HG02610 (cell line): Measurements from ENCODE around the gene SLC16A12.

ENCODE experiments used
- ATAC-seq: cut with Tn5 transposase; IDR thresholded peaks from one replicate; pipeline ENCODE4 v1.9.1; 2021; ENCODE audit warnings: mild to moderate bottlenecking, moderate library complexity; ENCODE audit not compliant: unreplicated experiment

The SLC16A12 gene

DNA sequence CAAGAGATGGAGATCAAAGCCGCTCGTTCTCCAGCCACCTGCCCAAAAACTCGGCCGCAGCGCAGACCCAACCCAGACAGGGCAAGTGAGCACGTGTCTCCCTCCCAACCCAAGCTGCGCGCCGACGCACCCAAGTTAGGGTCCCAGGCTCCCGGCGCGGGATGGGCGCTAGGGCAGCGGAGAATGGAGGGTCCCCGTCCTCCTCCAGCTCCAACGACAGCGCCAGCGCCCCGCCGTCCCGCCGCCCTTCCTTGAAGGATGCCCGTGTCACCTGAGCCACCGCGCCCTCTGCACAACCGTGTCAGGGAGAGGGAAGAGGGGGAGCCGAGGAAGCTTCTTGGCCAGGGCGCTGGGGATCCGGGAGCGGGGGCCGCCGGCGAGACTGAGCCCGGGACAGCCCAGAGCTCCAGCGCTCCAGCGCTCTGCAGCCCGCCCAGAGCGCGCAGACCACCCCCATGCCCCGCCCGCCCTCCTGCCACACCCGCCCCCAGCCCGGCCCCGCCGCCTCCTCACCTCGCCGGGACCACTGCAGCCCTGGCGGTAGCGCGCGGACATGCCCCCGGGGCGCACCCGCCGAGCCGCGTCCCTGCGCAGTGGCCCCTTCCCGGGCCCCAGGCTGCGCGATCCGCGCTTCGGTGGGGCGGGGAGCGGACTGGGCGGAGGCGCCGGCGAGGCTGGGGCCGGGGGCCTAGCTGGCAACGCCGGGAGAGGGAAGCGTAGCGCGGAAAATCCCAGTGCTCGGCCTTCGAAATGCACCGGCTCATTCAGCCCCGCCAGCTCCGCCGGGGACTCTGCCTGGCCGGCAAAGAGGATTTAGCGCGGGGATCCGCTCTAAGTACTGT lies at the start of gene SLC16A12:
TSS of gene SLC16A12 (minus strand) at position 424 of the 842 bp plus-strand sequence. CDS start 73,016 bp downstream, outside the sequence.
- ATAC-seq = no peak

GRCh38 chr10:89582022-89582421 lies 46.6 kb upstream of the SLC16A12 start:
- no peak for ATAC-seq

DNA sequence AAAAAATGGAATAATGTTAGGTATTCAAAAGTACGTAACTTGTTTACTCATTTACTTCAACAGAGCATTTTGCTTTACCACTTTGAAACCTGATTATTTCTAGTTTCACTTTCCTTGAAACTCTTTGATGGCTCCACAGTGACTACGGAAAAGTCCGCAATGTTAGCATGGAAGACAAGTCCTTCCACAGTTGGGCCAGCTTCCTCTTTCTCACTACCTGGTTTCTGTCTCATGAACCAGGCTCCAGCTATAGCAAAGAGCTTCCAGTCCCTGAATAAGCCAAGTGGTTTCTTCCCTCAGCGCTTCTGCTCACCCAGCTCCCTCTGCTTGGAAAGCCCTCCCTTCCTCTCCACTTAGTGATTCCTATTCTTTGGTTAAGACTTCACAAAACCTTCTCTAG lies 44.8 kb upstream of the SLC16A12 start:
- ATAC-seq = no peak

- ATAC-seq = no peak
Observed at GRCh38 chr10:89576696-89577095, 41.3 kb upstream of the SLC16A12 start.

DNA sequence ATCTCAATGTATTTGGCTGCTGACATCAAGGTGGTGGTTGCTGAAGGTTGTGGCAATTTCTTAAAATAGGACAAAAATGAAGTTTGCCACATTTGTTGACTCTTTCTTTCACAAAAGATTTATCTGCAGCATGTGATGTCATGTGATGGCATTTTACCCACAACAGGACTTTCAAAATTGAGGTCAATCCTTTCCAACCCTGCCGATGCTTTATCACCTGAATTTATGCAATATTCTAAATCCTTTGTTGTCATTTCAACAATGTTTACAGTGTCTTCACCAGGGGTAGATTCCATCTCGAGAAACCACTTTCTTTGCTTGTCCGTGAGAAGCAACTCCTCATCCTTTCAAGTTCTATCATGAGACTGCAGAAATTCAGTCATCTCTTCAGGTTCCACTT lies 40.6 kb upstream of the SLC16A12 start:
- ATAC-seq = no peak

- ATAC-seq = no peak
Observed at GRCh38 chr10:89575031-89575430, 39.6 kb upstream of the SLC16A12 start.

GRCh38 chr10:89574368-89574767 lies 39.0 kb upstream of the SLC16A12 start:
- ATAC-seq = no peak

DNA sequence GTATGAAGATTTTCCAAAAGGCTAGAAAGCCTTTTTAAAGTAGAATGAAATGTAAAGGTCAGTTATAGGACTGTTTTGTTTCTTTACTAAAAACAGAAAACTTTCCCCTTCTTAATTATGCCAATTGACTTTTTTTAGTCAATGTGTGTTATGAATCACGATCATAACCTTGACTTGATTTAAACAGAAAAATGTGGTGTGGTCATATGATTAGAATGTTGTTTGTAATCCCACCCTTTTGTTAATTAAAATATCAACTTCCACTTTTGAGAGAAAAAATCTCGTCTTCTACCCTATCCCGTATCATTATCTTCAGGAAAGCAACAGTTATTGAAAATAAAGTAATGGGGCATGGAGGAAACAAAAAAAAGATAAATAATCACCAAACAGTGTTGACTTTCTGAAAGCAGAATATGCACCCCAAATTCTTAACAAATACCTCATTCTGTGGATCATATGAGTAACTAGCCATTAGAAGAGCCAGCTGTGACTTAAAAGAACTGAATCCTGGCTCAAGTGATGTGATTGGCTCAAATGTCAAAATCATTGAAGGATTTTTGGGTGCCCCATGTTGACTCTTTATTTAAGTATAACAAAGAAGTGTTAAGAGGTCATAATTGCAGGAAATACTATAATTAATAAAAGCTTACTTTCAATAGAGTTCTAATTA lies 32.3 kb upstream of the SLC16A12 start:
- ATAC-seq = no peak

GRCh38 chr10:89566992-89567391 lies 31.6 kb upstream of the SLC16A12 start:
- no peak for ATAC-seq

DNA sequence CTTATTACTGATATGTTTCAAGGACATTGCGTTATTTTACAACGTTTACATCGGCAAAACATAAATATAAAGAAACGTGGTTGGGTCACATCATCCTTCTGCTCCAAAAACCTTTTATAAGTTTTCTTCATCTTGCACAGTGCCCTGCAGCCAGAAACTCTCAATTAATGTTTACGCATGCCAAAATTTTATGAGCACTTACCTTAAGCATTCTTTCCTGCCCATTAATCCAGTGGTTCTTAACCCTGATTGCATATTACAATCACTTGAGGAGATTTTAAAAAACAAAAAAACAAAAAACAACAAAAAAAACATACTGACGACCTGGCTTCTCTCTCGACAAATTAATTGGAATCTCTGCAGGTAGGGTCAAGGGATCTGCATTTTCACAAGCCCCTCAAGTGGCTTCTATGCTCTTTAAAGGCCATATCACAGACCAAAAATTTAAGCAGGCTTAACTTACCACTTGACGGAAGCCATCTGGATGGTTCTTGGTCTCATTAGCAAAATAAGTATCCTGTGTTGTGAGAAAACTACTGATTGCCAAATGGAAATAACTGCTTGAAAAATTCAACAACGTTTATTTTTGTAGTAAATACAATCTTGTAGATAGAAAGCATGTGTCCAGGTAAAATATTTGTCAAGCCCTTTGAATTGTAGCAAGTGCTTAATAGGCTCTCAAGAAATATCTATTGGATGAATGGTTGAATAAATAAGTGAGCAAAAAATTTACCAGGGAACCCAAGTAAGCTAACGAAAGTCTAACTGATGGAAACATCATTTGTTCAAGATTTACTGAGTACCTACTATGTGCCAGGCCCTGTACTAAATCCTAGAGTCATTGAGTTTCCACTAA lies 30.9 kb upstream of the SLC16A12 start:
- ATAC-seq = no peak

DNA sequence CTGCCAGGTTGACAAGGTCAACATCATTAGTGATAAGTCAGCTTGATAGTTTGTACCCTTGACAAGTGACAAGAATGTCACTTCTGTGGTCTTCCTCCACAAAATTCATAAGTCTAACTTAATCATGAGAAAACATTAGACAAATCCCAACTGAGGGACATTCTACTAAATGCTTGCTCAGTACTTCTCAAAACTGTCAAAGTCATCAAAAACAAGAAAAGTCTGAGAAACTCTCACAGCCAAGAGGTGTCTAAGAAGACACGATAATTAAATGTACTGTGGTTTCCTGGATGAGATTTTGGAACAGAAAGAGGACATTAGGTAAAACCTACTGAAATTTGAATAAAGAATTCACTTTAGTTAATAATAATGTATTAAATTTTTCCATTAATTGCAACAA lies 29.8 kb upstream of the SLC16A12 start:
- no peak for ATAC-seq

DNA sequence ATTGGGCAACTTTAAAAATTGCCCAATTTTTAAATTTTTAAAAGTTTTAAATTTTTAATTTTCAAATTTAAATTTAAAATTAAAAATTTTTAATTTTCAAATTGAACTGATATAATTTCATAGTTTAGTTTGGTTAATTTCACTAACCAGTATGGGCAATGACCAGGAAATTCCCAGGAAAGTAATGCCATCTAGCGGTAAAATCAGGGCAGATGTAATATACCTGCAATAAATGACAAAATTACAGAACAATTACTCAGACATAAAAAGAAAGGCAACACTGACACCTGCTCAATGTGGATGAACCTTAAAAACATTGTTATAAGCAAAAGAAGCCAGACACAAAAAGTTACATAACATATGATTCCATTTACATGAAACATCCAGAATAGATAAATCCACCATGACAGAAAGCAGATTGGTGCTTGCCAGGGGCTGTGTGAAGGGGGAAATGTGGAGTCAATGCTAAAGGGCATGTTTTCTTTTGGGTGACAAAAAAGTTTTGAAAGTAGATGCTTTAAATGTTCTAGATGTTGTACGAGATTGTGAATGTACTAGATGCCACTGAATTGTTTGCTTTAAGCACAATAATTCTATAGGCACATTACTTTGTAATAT lies 28.6 kb upstream of the SLC16A12 start:
- no peak for ATAC-seq

DNA sequence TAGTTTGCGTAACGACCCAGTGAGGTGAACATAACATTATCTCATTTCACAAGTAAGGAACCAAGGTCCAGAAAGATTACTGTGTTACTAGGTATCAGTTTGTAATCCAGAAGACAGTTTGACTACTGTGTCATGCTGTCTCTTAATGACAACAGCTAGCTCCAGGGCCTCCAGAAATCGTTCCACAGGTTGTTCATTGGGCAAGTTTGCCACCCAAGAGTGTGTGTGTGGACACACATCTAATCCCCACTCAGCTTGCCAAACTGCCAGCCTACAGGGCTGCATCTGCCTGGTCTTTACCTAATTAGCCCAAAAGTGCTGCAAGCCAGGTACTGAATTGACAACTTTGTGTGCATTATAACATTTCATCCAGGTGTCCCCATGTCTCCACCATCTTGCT lies 27.9 kb upstream of the SLC16A12 start:
- ATAC-seq = no peak

- no peak for ATAC-seq
Observed at GRCh38 chr10:89556600-89556999, 21.2 kb upstream of the SLC16A12 start.

DNA sequence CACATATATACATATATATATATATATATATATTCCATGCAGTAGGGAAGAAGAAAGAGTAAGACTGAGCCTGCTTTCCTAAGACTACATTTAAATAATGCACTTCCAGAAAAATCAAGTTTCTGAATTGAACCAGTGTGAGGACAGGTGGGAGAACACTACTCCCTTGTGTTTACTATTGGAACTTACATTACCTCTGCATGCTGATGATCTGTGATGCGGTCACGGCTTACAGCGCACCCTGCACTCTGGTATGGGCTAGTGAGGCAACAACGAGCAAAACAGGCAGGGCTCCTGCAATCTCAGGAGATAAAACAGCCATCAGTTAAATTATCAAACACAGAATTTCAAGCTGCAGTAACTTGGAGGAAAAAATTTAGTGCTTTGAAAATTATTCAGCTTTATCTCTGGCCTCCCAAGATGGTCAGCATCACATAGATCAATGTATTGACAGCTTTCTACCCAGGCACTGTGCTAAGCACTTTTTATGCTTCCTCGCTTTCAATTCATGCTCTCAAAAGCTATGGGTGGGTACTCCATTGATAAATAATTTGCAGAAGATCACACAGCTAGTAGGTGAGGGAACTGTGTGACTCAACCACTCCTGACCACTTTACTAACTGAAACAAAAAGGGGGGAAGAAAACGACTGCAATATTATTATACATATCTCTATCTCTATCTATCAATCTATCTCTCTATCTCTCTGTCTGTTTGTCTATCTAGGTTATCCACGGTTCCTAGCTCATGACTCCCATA lies 20.5 kb upstream of the SLC16A12 start:
- ATAC-seq = no peak

GRCh38 chr10:89554433-89554832 lies 19.0 kb upstream of the SLC16A12 start:
- ATAC-seq = no peak

DNA sequence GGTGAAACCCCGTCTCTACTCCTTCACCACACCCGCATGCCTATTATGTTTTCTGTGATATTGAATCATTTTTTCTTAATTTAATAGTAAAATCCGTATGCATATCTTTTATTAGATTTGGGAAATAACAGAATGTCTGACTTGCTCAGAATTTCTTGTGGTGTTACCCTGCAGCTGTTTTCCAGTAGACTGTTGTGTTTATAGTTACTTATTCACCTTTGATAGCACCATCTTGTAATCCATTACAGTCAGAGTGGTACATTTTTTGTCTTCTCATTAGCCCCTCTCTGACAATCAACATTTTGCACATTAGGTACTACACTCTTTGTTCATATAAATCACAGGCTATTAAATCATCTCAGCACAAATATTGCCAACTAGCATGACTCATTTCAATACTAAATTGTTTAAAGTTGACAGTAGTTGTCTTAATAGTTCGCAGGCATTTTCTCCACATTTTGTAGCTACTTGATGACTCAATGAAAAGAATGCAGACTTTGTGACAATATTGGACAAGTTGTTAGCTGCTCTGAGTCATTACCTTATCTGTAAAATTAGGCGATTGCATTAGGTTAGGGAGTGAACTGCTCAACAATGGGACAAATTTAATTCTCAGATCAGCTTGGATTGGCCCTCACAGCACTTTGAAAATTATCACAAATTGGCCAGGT lies 17.8 kb upstream of the SLC16A12 start:
- ATAC-seq = no peak

DNA sequence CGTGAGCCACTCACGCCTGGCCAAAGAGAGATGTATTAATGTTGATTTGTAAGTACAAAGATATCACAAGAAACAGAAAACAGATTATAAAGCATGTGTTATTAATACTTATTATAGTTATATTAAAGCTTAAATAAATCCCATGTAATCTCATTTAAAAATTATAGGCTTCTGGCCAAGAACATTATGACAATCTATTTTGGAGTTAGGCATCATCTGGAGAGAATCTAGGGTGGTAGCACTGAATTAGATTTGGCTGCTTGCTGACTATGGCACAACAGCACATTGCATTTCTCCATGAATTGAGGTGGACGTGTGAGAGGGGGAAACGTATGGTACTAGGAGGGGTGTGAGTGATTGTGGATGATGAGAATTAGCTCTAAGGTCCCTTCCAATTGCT lies 16.8 kb upstream of the SLC16A12 start:
- no peak for ATAC-seq

DNA sequence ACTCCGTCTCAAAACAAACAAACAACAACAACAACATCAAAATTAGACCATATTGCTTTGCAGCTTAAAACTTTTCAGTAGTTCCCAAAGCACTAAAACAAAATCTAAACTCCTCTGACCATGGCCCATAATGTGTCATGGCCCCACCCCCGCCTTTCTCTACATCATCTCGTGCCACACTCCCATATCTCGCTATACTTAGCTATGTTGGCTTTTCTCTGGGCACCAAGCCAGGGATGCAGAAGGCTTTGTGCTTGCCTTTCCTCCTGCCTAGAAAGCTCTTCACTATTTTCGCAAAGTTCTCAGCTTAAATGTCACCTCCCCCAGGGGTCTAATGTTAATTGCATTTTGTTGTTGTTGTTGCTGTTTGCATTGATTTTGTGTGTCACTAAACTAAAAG lies 15.1 kb upstream of the SLC16A12 start:
- ATAC-seq = no peak

DNA sequence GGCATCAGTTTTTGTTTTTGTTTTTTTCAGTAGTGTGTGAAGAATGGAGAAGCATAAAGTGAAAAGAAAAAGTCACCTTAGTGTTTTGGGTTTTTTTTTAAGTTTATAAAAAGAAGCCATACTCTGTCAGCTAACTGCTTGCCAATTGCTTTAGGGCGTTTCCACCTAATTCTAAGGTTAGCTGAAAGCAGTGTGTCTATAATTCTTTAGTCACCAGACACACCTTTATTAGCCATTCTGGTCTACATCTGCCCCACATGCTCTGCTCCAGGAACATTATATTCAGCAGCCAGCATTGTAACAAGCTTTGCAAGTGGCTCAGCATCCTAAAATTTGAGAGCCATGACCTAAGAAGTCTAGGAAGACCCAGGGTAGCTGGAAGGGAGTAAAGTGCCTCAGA lies 14.1 kb upstream of the SLC16A12 start:
- ATAC-seq = no peak
